SU-DHL-6 (cell line): ENCODE measurements around the gene AJM1.

Source experiments
- H2AFZ ChIP-seq: fragments of 200-600 bp; sonication (generic); 2 replicates; pipeline ENCODE4 v1.6.1; 2014; ENCODE audit warnings: low read depth, mild to moderate bottlenecking, moderate library complexity, mixed read lengths, antibody characterized with exemption, low read length; ENCODE audit not compliant: severe bottlenecking
- H3F3A ChIP-seq: fragments of 200-600 bp; shearing (Covaris generic); 2 replicates; pipeline ENCODE4 v1.6.0; 2016; ENCODE audit warnings: antibody characterized with exemption, mild to moderate bottlenecking; ENCODE audit not compliant: insufficient read depth
- H3K27ac ChIP-seq: fragments of 200-600 bp; sonication (generic); 2 replicates; pipeline ENCODE4 v1.5.1; 2016; ENCODE audit warnings: low read depth, mild to moderate bottlenecking, low read length, moderate library complexity, mixed read lengths
- H3K27me3 ChIP-seq: fragments of 200-600 bp; sonication (generic), shearing (Covaris generic); 2 replicates; pipeline ENCODE4 v1.6.0; 2014; ENCODE audit warnings: mild to moderate bottlenecking, low read length
- H3K36me3 ChIP-seq: fragments of 200-600 bp; sonication (generic); 2 replicates; pipeline ENCODE4 v1.6.1; 2014; ENCODE audit warnings: mild to moderate bottlenecking, low read length, mixed read lengths
- H3K4me2 ChIP-seq: fragments of 300-600, 200-600 bp; shearing (Covaris generic), sonication (generic); 2 replicates; pipeline ENCODE4 v1.6.0; 2014; ENCODE audit warnings: low read length, low read depth, mild to moderate bottlenecking; ENCODE audit not compliant: poor library complexity, severe bottlenecking
- H3K4me3 ChIP-seq: fragments of 200-600 bp; sonication (generic); 2 replicates; pipeline ENCODE4 v1.5.1; 2014; ENCODE audit warnings: antibody characterized with exemption, low read length, mild to moderate bottlenecking, mixed read lengths; ENCODE audit not compliant: insufficient read depth, poor library complexity, severe bottlenecking
- H3K79me2 ChIP-seq: fragments of 200-600 bp; sonication (generic); 2 replicates; pipeline ENCODE4 v1.6.1; 2014; ENCODE audit warnings: mild to moderate bottlenecking, low read length, moderate library complexity; ENCODE audit not compliant: insufficient read depth
- H3K9ac ChIP-seq: fragments of 200-600 bp; sonication (generic); 2 replicates; pipeline ENCODE4 v1.7.0; 2014; ENCODE audit warnings: mild to moderate bottlenecking, low read length
- H3K9me2 ChIP-seq: fragments of 200-600 bp; sonication (generic); replicated peaks from 2 replicates; pipeline ENCODE4 v1.6.1; 2014; ENCODE audit warnings: low read length; ENCODE audit not compliant: insufficient read depth
- H3K9me3 ChIP-seq: fragments of 200-600 bp; sonication (generic); 2 replicates; pipeline ENCODE4 v1.6.1; 2014; ENCODE audit warnings: low read length, mixed read lengths; ENCODE audit not compliant: insufficient read depth
- H4K20me1 ChIP-seq: fragments of 200-600 bp; sonication (generic); 2 replicates; pipeline ENCODE4 v1.6.1; 2014; ENCODE audit warnings: low read depth, mild to moderate bottlenecking, antibody characterized with exemption, low read length, moderate library complexity, mixed read lengths
- EZH2phosphoT487 ChIP-seq: fragments of 200-600 bp; sonication (generic), shearing (Covaris generic); conservative IDR thresholded peaks from 2 replicates; pipeline ENCODE4 v1.6.1; 2018; ENCODE audit warnings: mild to moderate bottlenecking, antibody characterized with exemption, low read length, moderate library complexity, mixed read lengths
- TF ChIP-seq, protein P1 (sequence below): fragments of 200-600 bp; sonication (generic); IDR thresholded peaks from one replicate; pipeline ENCODE4 v1.5.1; 2017; ENCODE audit warnings: antibody characterized with exemption, mild to moderate bottlenecking, low read length, moderate library complexity; ENCODE audit not compliant: insufficient read depth, poor library complexity, severe bottlenecking

The AJM1 gene

GRCh38 chr9:136844761-136845464 is 2.6 kb downstream of the AJM1 start:
- Histone ChIP-seq H2AFZ (no peak overlapping the region), H4K20me1 (no peaks in the 10 kb centered on the region), H3K27me3 (no peaks in the 10 kb centered on the region), H3K4me2 (no peak overlapping the region), H3K36me3 (no peaks in the 10 kb centered on the region), H3K9me2 (no peaks in the 10 kb centered on the region), H3K27ac (no peak overlapping the region), H3K79me2 (no peaks in the 10 kb centered on the region), H3K4me3 (no peak overlapping the region), H3K9ac (no peak overlapping the region), H3F3A (no peaks in the 10 kb centered on the region; the same call in 1 of the 2 replicates), H3K9me3 (no peaks in the 10 kb centered on the region)
- no peak for TF ChIP-seq EZH2phosphoT487
- TF ChIP-seq, protein P1, sequence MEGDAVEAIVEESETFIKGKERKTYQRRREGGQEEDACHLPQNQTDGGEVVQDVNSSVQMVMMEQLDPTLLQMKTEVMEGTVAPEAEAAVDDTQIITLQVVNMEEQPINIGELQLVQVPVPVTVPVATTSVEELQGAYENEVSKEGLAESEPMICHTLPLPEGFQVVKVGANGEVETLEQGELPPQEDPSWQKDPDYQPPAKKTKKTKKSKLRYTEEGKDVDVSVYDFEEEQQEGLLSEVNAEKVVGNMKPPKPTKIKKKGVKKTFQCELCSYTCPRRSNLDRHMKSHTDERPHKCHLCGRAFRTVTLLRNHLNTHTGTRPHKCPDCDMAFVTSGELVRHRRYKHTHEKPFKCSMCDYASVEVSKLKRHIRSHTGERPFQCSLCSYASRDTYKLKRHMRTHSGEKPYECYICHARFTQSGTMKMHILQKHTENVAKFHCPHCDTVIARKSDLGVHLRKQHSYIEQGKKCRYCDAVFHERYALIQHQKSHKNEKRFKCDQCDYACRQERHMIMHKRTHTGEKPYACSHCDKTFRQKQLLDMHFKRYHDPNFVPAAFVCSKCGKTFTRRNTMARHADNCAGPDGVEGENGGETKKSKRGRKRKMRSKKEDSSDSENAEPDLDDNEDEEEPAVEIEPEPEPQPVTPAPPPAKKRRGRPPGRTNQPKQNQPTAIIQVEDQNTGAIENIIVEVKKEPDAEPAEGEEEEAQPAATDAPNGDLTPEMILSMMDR = no peak

GRCh38 chr9:136845465-136846260 is 3.4 kb downstream of the AJM1 start:
- no peaks in the 10 kb centered on the region; the same call in 1 of the 2 replicates for H3F3A ChIP-seq
- no peaks in the 10 kb centered on the region for H3K36me3 ChIP-seq
- H3K4me2 ChIP-seq = no peak overlapping the region
- H3K27ac ChIP-seq = no peak overlapping the region
- no peaks in the 10 kb centered on the region for H3K79me2 ChIP-seq
- no peak overlapping the region for H3K4me3 ChIP-seq
- H3K9me3 ChIP-seq = no peaks in the 10 kb centered on the region
- H3K27me3 ChIP-seq = no peaks in the 10 kb centered on the region
- H4K20me1 ChIP-seq = no peaks in the 10 kb centered on the region
- H2AFZ ChIP-seq = no peak overlapping the region
- H3K9me2 ChIP-seq = no peaks in the 10 kb centered on the region
- H3K9ac ChIP-seq = no peak overlapping the region
- TF ChIP-seq EZH2phosphoT487 = no peak

- Histone ChIP-seq H3K9me2 (no peaks in the 10 kb centered on the region), H3K9ac (no peak overlapping the region), H3F3A (no peaks in the 10 kb centered on the region; the same call in 1 of the 2 replicates), H2AFZ (no peak overlapping the region), H3K27ac (no peak overlapping the region), H4K20me1 (no peaks in the 10 kb centered on the region), H3K4me2 (no peak overlapping the region), H3K36me3 (no peaks in the 10 kb centered on the region), H3K9me3 (no peaks in the 10 kb centered on the region), H3K79me2 (no peaks in the 10 kb centered on the region), H3K4me3 (no peak overlapping the region), H3K27me3 (no peaks in the 10 kb centered on the region)
- TF ChIP-seq, protein P1 = no peak
- no peak for TF ChIP-seq EZH2phosphoT487
These were observed 4.3 kb downstream of the AJM1 start for GRCh38 chr9:136846376-136847087.
